ENCODE measurements around the gene BBX.

BBX gene

GRCh38 chr3:107740992-107741896 lies 218.5 kb downstream of the BBX start:
- DNase-seq: peak in 1 of 58 donors; percentile 7

GRCh38 chr3:107745354-107745753 lies 222.6 kb downstream of the BBX start:
- DNase-seq: no peak

- DNase-seq: peak in 1 of 58 donors; percentile 7
These were observed 229.6 kb downstream of the BBX start for GRCh38 chr3:107752202-107752990.

GRCh38 chr3:107753494-107753893 lies 230.7 kb downstream of the BBX start:
- DNase-seq: peak in 42 of 58 donors; percentile 1 to 72 (median 25)

GRCh38 chr3:107753976-107754375 lies 231.2 kb downstream of the BBX start:
- no peak for DNase-seq

- no peak for DNase-seq
These were observed 233.9 kb downstream of the BBX start for GRCh38 chr3:107756649-107757048.

- no peak for DNase-seq
These were observed 234.4 kb downstream of the BBX start for GRCh38 chr3:107757140-107757539.

GRCh38 chr3:107760144-107760543 lies 237.4 kb downstream of the BBX start:
- DNase-seq: no peak

- DNase-seq: no peak
These were observed 238.6 kb downstream of the BBX start for GRCh38 chr3:107761391-107761790.

- no peak for DNase-seq
These were observed 242.8 kb downstream of the BBX start for GRCh38 chr3:107765524-107765923.

- peak in 1 of 58 donors; percentile 9 for DNase-seq
These were observed 245.3 kb downstream of the BBX start for GRCh38 chr3:107767897-107768605.

- no peak for DNase-seq
These were observed 247.1 kb downstream of the BBX start for GRCh38 chr3:107769882-107770281.

GRCh38 chr3:107772016-107772415 lies 249.3 kb downstream of the BBX start:
- no peak for DNase-seq

GRCh38 chr3:107775974-107776373 lies 253.2 kb downstream of the BBX start:
- DNase-seq: no peak

GRCh38 chr3:107781253-107781652 lies 258.5 kb downstream of the BBX start:
- DNase-seq: no peak

GRCh38 chr3:107782054-107782453 lies 259.3 kb downstream of the BBX start:
- DNase-seq: no peak

GRCh38 chr3:107790612-107791011 lies 267.9 kb downstream of the BBX start:
- no peak for DNase-seq

GRCh38 chr3:107791027-107791426 lies 268.3 kb downstream of the BBX start:
- DNase-seq: no peak

- DNase-seq: no peak
These were observed 268.7 kb downstream of the BBX start for GRCh38 chr3:107791450-107791849.

GRCh38 chr3:107794664-107795443 lies 272.1 kb downstream of the BBX start:
- peak in 1 of 58 donors; percentile 4 for DNase-seq
